ENCODE data around the gene NAA80. TPM values are rescaled to one million over a fixed set of nuclear protein-coding genes. Genes with fewer than 3 reads are reported as not detected.

Gene NAA80
- total RNA-seq, 1 donor from 2014 or later, result 6.7 TPM

DNA sequence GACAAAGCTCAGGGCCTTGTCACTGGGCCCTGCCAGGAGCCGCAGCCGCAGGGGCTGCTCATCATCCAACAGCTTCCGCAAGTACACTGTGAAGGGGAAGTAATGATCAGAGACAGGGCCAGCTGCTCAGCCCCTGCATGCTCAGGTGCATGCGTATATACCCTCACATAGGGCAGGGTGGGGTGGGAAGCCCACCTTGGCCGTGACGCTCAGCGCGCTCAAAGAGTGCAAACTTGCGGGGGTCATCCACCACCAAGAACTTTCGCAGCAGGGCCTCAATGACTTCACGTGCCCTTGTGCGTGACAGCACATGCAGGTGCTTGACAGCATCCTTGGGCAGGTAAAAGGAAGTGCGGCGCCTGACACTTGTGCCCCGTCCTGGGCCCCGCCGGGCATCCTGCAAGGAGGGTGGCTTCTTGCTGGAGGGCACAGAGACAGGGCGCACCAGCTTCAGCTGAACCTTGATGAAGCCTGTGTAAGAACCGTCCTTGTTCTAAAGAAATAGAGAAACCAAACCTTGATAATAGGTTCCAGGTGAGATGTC lies 32.2 kb upstream of the NAA80 start:
- DNase-seq, result peak; percentile 22

DNA sequence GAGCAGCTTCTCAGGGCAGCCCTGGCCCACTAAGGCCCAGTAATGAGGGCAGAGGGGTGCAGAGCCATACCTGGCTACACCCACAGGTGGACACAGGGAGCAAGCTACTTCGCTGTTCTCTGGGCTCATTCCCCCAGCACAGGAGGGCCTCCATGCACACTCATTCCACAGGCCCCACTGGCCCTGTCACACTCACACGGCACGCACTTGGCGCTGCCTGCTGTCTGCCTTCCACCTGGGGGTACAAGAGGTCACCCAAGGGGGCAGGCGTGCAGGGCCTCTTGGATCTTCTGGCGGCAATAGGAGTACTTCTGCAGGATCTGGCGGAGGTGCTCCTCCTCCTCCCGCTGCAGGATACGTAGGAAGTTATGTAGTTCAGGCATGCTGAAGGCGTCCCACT lies 31.1 kb upstream of the NAA80 start:
- DNase-seq, result no peak
- intact Hi-C loops (cut with micrococcal nuclease), result no loop called here
- ATAC-seq, result no peak

More for the DNA sequence above, 32.2 kb upstream of the NAA80 start:
- ATAC-seq, result no peak
- intact Hi-C loops (cut with micrococcal nuclease), result no loop called here

DNA sequence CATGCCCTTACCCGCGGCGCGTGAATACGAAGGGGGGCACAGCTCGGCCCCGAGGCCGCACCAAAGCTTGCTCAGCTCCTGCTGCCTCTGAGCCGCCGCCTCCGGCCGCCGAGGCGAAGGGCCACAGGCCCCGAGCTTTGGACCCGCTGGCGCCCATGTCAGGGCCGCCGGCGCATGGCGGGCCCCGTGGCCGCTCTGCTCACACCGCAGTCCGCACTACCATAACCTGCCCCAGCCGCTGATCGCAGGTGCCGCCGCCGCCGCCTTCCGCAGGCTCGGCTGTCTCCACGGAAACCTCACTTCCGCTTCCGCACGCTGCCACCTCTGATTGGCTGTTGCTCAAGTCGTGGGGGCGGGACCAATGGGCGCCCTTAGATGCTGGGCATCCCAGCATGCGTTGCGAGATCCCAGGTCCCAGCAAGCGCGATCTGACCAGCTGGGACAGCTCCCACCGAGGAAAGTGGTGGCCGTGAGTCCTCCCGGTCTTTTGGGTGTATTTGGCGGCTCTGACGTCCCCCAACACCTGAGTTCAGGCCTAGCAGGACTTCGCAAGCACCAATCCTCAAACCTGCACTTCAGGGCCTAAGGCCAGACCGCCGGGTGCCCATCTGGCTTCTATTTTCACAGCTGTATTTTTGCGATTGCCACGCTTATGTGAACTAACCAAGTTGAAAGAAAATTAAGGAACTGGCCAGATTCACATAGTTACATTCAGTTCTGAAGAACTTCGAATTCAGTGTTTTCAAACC lies 28.9 kb upstream of the NAA80 start, which contains the start of gene TUSC2:
TSS of gene TUSC2 (minus strand) at position 281 of the 749 bp plus-strand sequence. CDS start at position 157, 124 bp downstream.
- peak; percentile 99 for DNase-seq
- intact Hi-C loops (cut with micrococcal nuclease), result no loop called here
- peak; percentile 84 for ATAC-seq

DNA sequence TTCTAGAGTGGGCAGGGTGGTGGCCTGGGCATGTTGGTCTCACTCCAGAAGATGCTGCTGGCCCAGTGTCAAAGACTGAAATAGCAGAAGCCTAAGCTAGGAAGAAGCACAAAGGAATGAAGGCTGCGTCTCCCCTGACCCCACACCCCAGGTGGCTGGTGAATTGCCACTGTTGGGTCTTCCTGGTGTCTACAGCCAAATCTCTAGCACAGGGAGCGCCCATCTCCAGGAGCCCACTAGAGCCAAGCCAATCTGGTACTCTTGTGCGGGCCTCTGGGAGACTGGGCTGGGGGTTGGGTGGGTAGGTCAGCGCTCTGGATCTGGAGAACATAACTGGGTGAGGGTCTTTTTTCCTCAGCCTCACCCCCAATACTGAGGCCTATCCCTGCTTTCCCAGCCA lies 27.9 kb upstream of the NAA80 start:
- intact Hi-C loops (cut with micrococcal nuclease), result no loop called here
- ATAC-seq (no peak), DNase-seq (no peak)

DNA sequence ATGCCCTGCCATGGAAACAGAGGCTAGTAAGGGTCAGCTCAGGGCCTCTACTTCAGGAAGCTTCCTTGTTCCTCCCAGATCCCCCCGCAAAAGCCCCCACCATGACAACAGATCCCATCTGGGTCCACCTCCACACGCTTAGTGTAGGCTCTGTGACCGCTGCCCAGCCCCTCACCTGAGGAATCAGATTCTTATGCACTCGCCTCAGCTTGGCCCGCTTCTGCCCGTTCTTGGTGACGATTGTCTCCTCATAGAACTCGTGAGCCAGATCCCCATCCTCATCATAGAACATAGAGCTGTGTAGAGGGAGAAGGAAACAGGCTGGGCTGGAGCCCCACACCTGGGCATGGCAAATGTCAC lies 27.0 kb upstream of the NAA80 start:
- DNase-seq, result no peak
- no peak for ATAC-seq
- intact Hi-C loops (cut with micrococcal nuclease), result no loop called here

DNA sequence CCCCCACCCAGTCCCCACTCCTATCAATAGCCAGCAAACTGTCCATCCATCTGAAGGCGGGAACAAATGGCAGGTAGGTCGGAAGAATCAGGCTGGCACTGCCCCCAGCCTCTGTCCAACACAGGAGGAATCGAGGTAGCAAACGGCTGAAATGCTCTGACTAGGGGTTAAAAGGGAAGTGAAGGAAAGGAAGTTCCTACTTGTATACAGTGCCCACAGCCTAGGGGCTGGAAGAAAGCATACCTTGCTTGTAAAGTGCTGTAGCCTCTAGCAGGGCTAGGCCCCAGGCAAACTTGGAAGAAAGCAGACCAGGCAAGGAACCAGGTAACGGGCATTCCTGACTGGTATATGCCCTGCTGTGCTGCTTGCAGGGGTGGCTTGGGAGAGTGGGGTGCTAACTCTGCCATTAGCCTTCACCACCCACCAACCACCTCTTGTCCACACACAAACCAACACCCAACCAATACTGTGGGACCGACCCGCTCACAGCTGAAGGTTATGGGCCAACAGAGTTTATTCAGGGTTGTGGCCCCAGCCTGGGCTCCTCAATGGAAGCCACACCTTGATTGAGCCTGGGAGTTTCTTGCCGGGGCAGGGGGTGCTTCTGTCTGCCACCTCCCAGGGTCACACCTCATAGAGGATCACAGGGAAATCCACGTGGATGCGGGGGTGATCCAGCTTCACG lies 26.4 kb upstream of the NAA80 start:
- intact Hi-C loops (cut with micrococcal nuclease), result no loop called here
- DNase-seq (no peak), ATAC-seq (no peak)

DNA sequence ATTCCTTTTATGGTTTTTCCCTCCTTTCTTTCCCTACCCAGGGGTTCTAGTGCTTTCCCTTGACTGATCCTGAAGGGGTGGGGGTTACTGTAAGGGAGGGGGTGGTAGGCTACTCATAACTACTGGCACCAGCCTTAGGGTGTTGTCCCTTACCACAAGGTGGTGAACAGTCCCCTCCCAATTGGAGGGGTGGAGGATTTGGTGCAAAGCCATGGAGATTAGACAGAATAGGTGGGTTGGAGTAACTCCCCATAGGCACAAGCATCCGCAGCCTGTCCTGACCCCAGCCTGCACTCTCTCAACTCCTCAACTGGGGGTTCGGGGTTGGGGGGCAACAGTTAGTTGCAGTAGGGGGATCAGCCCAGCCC lies 25.9 kb upstream of the NAA80 start:
- intact Hi-C loops (cut with micrococcal nuclease), result no loop called here
- DNase-seq (no peak), ATAC-seq (no peak)

DNA sequence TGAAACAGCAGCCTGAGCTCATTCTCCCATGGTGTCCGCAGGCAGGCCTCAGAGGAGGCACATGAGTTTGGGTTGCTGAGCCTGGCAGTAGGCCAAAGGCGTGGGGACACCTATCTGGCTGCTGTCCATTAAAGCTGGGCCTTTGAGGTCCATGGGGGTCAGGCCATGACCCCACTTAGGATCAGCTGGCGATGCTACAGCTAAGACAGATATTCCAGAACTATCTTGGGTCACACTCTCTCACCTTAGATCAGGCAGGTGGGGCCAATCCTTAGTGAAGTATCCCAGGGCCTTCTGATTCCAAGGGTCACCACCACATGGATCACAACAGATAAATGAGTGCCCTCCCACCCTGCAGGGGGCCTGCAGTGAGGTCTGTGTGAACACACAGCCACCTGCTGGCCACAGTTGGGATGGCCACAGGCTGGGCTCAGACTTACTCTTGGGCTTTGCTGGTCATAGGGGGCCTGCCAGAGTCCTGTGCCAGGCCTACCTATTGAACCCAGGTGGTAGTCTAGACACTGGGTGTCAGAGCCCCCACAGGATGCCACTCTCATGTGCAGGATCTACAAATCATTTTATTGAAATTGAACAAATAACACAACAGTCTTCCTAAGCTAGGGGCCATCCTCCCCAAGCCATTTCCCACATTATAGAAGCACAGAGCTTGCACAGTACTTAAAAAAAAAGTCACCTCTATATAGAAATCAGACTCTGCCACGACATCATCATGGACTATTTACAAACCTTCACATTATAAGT lies 25.3 kb upstream of the NAA80 start:
- intact Hi-C loops (cut with micrococcal nuclease), result no loop called here
- DNase-seq (peak; percentile 88), ATAC-seq (peak; percentile 10)

DNA sequence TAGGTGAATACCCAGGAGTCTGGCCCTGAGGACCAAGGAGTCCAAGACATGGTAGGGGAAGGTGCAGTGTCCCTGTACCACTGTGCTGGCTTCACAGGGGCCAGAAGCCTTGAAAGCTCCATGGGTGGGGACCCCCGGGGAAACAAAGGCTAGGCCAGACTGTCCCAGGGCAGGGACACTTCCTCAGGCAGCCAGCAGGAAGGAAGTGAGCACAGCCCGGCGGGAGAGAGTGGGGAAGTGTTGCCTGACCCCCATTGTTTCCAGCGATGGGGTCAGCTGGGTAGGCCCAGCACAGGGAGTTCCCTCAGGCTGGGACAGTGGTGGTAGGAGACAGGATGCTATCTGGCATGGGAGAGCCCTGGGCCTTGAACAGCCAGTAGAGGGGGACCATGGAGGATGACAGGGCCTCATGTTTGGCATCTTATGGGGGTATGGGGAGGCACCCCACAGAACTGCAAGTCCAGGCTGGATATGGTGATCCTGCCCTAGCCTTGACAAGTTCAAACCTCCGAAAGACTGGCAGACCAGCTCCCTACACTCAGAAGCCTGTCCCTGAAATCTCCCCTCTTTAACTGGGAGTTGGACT lies 24.5 kb upstream of the NAA80 start:
- intact Hi-C loops (cut with micrococcal nuclease), result no loop called here
- DNase-seq, result peak; percentile 74
- ATAC-seq, result peak; percentile 10

DNA sequence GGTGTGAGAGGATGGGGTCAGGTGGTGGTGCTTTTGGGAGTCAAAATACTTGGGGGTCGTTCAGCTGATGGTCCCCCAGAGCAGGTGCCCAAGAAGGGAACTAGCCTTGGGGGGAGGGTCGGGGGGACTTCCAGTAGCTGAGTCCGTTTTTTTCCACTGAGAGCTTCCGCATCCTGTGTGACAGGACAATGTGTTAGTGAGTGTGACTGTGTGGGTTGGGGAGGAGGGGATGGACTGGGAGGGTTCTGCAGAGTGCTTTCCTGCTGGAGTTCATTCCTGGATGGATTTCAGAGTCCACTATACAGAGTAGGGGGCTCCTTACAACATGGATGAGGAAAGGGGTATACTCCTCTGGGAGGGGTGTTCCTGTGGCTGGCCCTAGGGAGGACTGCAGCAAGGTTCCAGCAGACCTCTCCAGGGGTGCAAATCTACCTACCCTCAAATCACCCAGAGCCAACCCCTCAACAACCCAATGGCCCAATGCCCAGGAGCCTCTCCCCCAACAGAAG lies 23.9 kb upstream of the NAA80 start:
- DNase-seq (no peak), ATAC-seq (peak; percentile 3)
- intact Hi-C loops (cut with micrococcal nuclease), result no loop called here

DNA sequence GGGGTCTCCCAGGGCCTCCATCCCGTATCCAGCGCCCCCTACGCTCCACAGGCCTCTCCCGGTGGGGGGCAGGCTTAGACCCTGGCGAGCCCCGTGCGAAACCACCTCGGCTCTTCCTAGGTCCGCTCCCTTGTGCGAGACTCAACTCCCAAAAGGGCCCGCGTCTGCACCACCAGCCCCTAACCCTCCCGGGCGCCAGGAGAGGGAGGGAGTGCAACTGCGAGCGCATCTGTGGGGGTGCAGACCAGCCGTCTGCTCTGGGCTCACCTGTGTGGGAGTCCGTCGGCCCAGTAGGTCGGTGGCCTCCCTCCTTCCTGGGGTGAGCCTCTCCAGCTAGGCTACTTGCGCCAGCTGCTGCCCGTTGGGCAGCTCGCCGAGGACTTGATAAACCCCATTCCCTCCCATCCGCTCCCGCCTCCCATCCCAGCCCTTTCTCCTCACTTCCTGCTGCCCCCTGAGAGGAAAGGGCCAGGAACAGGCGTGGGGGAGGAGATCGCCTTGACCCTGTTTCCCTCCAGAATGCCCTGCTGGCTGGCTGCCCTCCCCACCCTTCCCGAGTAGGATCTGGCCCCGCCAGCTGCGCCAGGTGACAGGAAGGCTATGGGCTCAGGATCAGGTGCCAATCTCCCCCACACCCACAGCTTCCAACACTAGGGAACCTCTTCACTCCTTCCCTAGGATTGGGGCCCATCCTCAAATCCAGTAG lies 23.3 kb upstream of the NAA80 start, which contains the start of gene HYAL2:
TSS of gene HYAL2 (minus strand) at position 360 of the 706 bp plus-strand sequence. CDS start 2,256 bp downstream, outside the sequence.
- DNase-seq, result peak; percentile 78
- peak; percentile 9 for ATAC-seq
- intact Hi-C loops (cut with micrococcal nuclease), result no loop called here

DNA sequence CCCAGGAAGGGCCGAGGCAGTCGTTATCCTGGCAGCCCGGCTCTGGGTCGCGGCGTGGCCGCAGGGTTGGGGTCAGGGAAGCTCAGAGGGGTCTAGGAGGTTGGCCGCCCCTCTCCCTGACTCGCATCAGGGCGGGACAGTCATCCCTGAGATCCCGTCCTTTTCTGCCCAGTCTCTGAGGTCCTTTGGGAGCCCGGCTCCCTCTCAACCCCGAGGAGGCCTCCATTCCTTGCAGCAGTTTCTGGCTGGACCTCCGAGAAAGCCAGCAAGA lies 22.8 kb upstream of the NAA80 start:
- ATAC-seq, result no peak
- intact Hi-C loops (cut with micrococcal nuclease), result no loop called here

DNA sequence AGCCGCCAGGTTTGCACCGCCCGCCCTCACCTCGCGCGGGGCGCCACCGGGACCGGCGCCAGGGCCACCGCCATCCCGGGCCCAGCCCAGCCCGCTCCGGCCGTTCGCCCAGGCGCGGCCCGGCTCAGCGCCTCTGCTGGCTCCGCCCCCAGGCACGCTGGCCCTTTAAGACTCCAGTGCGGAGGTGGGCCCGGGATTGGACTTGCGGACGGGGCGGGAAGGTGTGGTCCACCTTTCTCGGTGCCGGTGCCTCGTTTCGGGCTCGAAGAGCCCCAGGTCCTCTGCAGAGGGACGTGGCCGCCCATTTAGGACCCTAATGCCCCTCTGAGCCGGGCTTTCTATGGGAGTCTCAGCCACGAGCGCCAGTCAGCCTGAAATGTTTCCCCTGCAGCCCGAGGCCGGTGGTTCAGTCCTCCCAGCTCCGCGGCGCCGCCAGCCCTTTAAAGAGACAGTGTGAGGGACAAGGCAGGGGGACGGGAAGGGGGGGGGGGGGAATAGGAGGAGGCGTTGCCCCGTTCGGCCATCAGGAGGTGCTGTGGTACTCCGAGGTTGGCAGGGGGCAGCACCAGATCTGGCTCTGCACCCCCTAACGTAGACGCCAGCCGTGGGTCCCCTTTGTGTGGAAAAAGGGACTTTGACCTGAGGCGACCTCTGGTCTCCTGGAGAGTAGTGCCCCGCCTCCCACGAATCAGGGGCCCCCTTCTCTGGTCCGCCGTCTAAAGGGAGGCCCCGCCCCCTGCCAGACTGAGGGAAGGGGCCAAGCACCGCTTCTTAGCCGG lies 22.3 kb upstream of the NAA80 start:
- ATAC-seq, result peak; percentile 81
- intact Hi-C loops (cut with micrococcal nuclease), result no loop called here

More for the DNA sequence above, 22.8 kb upstream of the NAA80 start:
- DNase-seq, result no peak

DNA sequence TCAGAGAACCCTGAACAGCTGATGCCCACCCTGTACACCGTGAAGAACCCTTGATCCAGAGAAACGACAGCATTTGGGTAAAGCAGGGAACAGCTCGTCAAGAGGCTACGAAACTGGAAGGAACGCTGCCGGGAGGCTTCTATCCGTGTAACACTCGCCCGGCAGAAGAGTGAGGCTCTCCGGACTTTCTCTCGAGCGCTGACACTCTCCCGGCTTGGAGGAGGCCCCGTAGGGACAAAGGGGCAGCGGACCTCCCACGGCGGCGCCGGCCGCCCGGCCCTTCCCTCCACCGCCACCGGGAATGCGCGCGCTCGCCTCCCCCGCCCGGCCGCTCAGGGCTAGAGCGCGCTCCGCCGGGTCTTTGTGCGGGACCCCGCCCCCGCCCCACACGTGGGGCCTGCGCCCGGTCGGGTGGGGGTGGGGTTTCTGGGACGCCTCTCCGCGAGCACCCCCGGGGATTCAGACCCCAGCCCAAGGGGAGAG lies 21.7 kb upstream of the NAA80 start:
- intact Hi-C loops (cut with micrococcal nuclease), result no loop called here
- ATAC-seq (peak; percentile 73), DNase-seq (peak; percentile 90)

More for the DNA sequence above, 22.3 kb upstream of the NAA80 start:
- peak; percentile 95 for DNase-seq

DNA sequence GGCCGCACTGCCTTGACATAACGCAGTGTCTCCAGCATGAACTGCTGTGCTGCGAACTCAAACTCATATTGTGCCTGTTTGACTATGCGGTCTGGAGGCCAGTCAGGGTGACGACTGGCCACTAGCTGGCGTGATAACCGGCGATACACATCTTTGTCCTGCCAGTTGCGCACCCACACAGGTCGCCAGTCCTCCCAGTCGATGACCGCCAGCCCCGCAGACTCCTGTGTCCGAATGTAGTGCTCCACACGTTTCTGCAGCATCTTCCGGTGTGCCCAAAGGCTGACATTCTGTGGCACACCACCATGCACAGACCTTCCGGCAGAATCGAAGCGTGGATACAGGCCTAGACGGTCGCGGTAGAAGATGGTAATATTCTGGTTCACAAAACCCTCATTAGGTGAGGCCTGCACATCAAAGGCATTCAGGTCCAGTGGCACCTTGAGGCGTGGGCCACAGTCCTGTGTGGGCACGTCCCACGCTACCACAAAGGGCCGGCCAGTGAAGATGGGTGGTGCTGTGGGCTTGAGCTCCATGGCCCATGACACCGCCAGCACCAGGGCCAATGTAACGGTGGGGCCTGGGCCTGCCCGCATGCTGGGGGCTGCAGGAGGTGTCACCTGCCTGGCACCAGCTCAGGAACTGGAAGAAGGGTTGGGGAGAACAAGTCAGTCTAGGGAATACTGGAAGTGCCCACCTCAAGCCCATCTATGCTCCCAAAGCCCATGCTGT lies 20.9 kb upstream of the NAA80 start:
- DNase-seq (no peak), ATAC-seq (no peak)
- intact Hi-C loops (cut with micrococcal nuclease), result no loop called here

DNA sequence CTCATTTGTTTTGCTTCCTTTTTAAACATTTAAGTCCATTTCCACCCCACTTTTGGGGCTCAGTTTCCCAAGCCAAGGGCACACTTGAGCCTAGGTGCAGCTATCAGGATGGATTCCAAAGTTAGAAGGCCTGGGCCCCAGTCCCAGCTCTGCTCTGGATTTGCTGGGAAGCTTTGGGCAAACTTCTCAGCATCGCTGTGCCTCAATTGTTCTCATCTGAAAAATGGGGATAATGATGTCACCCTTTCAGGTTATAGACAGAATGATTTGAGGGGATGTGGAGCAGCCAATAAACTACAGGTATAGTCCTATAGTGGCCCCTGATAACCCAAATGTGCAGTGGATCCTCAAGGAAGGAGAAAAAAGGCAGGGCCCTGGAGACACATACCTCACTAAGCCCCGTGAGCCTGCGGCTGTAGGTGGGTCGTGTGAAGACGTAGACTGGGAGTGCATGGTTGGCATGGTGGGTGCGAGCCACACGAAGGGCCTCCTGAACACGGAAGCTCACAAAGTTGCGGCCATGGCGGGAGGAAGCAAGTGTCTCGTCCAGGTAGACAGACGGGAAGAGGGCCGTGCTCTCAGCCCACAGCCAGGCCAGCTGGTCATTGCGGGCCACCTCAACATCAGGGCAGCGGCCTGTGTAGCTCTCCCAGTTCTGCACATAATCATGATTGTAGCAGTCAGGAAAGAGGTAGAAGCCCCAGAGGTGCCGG lies 20.1 kb upstream of the NAA80 start:
- no peak for ATAC-seq
- intact Hi-C loops (cut with micrococcal nuclease), result no loop called here
- DNase-seq, result no peak

DNA sequence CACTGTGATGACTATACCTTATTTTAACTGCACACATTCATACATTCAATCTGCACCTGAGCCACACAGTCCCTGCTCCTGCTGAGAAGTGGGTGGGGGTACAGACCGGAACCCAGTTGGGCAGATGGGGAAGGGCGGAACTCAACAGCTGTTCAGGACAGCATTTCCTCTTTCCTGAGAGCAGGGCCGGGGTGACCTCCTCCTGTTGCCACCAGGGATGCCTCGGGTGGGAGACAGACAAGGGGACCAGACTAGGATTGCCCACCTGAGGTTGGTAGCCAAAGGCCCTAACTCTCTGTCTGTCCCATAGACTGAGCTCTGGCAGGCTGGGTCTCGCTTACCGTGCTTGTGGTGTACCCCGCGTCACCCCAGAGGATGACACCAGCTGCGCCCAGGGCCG lies 19.4 kb upstream of the NAA80 start:
- ATAC-seq (no peak), DNase-seq (no peak)
- intact Hi-C loops (cut with micrococcal nuclease), result no loop called here

Data from left ventricle myocardium superior (tissue), 1 donor.